ENCODE measurements around the gene ARL11.

GRCh38 chr13:49607761-49608160 lies 20.5 kb upstream of the ARL11 start:
- TF ChIP-seq CTCF (IDR thresholded peaks at IDR 0.05) (no peak), POLR2AphosphoS5 (IDR thresholded peaks at IDR 0.05) (no peak)
